NCI-H1436 treated with DMSO at 0.1 percent for 48 hours (cell line): Measurements from ENCODE around the gene SAMD13.

Experiments used
- DNase-seq: peaks from one replicate; lab custom pipeline; 2025; lab: John Stamatoyannopoulos, UW

SAMD13 gene, protein sequence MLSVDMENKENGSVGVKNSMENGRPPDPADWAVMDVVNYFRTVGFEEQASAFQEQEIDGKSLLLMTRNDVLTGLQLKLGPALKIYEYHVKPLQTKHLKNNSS

DNA sequence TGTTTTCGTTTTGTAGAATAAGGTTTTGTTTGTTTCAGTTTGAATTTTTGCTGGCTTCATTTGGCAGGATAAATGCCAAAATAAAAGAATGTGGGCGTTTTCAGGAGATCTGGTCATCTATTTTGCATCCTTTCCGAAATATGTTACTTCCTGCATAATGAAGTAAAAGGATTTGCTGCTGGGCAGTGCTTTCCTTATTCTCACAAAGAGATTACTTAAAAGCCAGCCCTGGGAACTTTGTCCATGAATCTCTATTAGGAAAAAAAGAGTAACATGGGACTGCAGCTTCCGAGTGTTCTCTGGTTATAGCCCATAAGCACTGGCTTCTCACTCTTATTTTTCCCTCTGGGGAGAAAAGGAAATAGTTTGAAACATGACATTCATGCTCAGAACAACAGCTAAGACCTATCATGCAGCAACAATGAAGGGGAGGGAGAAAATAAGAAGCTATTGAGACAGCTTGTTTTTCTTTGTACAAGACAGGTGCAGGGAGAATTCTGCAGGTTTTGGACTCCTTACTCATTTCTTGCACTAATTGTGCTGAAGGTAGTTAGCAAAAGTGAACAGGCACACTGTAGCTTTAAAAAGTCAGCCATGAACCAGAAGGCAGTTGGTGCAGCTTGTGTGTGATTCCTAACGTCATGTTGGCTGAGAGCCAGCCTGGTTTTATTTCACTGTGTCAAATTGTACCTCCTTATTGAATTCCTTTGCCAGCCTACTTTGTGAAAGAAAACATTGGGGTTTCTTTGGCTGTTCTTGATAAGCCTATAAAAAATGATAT, at the start of gene SAMD13:
Gene SAMD13, plus strand, starts transcription at position 705 of the 781 bp plus-strand sequence. CDS start 1,527 bp downstream, outside the sequence.
- peak; percentile 47 for DNase-seq

DNA sequence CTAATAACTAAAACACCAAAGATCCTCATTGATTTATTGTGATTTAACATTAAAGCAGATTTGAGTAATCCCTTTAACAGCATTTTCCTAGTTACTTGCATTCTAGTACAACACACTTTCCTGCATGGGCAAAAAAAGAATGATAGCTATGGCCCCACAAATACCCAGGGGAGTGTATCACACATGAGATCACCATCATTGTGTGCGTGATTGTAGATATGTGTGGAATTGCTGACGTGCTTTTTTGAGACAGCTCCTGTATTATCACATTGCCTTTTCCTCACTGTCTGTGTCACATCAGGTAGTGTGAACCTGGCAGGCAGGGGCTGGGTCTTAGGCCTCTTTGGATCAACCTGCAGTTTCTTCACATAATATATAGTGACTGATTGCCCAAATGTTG, 48.5 kb upstream of the SAMD13 start:
- no peak for DNase-seq

DNA sequence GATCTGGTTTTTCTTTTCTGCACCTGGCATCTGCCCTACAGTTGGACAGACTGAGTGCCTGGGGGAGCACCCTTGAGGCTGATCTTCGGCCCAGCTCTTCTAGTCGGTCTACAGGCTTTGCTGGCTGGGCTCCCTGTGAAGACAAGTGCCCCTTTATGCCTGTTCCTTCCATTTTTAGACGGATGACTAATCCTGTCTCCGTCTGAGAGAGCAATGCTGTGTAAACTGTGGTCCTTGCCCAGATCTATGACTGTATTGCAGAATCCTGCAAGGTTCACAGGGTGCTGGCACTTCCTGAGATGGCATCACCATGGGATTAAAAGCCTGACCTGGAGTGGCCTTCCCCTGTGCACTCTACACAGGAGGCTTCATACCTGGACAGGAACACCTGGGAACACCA, 47.6 kb upstream of the SAMD13 start:
- DNase-seq, result no peak

DNA sequence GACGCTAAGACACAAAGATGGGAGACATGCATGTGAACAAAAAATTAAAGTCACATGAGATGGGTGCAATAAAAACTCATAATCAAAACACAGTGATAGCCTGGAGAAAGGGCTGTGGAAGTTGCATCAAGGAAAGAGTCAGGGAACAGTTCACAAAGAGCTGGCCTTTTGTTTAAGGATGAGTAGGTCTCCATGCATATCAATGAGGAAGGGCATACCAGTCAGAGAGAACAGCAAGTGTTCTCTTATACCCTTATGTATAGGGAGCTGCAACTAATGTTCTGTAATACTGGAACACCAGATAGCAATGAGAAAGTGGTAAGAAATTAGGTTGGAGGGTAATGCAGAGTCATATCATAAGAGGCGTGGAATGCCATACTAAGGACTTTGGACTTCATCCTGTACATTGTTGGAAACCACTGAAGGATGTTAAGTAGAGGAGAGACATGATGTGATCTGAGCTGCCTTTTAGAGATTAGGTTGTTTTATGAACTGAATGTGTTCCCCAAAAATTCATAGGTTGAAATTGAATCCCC, 46.7 kb upstream of the SAMD13 start:
- DNase-seq, result no peak

DNA sequence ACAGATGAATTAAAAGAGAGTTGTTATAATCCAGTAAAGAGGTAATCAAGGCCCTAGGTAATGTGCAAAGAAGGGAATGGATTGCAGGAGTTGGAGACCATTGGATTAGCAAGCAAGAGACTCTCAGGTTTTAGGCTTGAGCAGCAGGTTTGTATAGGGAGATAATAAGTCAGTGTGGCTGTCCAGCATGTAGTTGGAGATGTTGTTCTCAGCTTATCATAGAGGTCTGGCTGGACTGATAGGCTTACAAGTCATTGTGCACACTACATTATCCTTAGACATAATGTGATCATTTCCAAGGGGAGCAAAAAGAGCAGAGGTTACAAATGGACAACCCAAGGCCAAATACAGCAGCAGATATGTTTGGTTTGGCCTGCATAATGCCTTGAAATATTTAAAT, 45.9 kb upstream of the SAMD13 start:
- DNase-seq, result no peak

DNA sequence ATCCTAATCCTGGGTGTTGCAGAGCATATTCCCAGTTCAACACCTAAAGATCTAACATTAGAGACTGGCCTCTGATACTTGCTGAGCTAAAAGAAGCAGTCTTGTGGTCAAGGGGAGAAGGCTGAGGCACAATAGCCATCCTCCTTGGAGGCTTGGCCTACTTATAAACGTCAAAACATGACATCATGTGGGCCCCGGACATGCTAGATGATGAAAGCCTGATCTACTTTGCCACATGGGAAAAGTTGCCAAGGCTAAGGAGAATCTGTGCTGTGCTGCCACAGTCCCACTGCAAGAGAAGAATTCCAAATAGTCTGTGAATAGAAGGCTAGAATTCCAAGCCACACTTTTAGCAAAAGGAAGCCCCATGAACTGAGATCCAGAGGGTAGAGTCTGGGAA, 43.9 kb upstream of the SAMD13 start:
- no peak for DNase-seq

DNA sequence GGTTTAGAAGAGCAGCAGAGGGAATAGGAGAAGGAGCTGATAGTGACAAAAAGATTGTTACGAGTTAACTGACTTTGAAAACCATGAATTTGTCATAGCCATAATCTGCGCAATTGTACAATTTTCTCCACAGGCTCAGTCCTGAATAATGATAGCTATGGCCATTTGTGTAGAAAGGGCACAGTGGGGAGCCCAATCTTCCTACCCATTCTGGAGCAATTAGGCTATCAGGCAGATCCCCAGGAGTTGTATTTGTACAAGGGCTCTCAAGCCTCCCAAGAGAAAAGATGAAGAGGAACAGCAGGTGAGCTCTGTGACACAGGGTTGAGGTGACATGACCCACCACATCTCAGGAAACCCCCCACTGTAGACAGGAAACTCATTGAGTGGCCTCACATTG, 42.1 kb upstream of the SAMD13 start:
- DNase-seq, result no peak

DNA sequence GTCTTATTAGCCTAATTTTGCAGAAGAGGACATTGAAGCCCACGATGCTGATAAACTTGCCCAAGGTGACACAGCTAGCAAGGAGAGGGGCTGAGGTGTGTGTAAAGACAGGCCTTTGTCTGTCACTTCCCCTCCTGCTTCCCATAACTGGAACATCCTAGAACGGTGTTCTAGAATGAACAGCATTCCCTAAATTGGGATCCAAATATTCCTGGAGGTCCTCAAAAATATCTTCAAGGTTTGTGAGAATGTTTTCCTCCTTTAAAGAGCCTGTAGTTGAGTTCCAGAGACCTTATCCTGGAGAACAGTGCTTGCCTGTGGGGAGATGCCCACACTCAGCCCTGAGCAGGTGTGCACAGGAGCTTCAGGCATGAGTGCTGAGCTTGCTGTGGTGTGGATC, 41.5 kb upstream of the SAMD13 start:
- no peak for DNase-seq

DNA sequence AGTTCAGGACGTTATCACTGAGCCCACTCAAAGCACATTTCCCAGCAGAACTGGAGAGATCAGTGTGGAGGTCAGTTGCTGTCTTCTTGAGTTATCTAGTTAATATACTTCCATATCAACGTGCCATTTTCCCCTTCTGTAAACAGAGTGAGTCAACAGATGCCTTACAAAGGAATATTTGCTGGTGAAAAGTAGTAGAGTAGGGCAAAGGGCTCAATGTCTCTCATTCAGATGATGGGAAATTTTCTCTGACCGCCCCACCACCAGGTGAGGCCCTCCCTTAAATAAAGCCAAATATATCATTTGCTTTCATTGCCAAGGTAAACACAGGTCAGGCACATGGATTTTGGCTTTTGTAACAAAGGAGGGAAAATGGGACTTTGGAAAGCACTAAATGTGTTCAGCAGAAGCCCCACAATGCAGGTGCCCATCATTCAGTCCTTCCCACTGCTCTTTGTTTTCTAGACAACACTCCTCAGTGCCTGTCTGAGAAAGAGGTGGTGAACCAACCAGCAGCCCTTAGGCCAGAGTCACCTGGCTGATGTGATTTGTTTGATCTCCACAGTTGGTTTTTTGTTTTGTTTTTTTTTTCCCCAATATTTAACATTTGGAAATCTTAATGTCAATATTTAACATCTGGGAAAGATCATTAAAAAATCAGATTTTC, 40.5 kb upstream of the SAMD13 start:
- DNase-seq, result no peak

DNA sequence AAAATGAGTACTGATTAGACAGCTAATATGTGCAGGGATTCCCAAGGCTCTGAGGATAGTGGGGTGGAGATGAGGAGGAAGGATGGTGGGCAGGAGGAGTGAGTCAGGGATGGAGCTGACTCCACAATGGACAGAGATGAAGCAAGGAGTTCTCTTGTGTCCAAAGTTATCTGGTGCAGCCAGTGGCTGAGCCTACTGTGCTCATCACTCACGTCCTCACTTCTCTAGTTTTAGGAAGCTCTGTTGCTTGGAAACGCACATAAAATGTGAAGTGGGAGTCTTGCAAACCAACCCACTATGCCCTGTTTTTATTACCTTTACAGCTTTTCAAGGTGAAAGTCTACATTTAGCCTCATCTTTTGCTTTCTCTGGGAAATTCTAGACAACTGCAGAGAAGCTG, 36.5 kb upstream of the SAMD13 start:
- DNase-seq, result no peak

DNA sequence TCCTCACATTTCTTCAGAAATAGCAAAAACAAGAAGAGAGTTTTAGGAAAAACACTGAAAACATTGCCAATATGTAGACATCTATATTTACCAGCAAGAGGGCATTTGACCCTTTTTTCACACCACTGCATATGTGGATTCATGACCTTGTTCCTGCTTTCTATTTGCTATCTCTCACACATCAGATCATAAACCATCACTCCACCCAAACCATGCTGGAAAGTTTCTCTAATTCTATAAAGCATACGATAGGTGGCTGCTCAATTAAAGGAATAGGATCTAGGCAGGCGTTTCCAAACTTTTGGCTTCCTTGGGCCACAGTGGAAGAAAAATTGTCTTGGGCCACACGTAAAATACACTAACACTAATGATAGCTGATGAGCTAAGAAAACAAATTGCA, 35.6 kb upstream of the SAMD13 start:
- DNase-seq, result no peak

DNA sequence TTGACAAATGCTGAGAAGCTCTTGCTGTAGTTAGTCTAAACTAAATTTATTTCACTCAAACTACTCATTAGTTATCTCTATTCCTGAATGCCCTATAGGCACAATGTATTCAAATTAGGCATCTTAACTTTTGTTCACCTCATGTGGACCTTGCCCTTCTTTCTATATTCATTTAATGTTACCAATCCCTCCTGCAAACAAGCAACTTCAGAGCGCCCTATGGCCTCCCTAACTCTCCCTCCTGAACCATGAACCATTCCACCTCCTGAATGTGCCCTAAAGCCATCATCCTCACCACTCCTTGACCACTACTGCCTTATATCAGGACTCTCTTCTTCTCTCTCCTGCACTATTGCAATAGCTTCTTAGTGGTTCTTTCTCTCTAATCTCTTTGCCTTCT, 34.8 kb upstream of the SAMD13 start:
- DNase-seq, result no peak

DNA sequence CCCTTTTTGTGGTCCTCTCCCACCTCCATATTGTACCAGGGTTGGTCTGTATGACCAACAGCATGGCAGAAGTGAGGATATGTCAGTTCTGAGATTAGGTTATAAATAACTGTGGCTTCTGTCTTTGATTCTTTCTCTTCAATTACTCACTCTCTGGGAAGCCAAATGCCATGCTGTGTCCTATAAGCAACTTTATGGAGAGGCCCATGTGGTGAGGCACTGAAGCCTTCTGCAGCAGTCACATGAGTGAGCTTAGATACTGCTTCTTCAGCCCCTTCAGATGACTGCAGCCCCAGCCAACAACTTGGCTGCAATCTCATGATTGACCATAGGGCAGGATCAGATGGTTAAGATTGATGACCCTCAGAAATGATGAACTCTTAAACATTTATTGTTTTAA, 34.0 kb upstream of the SAMD13 start:
- DNase-seq, result no peak

DNA sequence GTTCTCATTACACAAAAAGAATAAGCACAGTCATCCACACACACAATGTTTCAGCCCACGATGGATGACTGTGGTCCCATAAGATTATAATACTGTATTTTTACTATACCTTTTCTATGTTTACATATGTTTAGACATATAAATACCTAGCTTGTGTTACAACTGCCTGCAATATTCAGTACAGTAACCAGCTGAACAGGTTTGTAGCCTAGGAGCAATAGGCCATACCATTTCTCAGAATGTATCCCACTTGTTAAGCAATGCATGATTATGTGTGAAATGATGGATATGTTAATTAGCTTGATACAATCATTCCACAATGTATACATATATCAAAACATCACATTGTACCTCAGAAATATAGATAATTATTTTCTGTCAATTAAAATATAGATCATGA, 33.2 kb upstream of the SAMD13 start:
- DNase-seq, result no peak

DNA sequence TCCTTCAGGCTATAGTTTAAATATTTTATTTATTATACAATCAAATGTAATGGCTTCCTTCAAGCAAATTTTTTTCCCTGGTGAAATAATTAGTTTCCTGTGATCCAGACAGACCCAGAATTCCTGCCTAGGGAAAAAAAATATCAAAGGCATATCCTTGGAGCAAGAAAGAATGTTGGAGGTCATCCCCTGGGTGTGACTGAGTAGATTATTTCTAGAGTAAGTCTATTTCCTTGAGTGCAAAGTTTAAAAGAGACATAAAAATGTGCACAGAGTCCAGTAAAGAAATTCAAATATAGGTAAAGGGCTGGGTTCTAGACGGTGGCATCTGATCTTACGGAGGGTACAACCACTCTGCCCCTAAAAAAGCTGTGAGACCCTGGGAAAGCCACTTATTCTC, 32.2 kb upstream of the SAMD13 start:
- no peak for DNase-seq

DNA sequence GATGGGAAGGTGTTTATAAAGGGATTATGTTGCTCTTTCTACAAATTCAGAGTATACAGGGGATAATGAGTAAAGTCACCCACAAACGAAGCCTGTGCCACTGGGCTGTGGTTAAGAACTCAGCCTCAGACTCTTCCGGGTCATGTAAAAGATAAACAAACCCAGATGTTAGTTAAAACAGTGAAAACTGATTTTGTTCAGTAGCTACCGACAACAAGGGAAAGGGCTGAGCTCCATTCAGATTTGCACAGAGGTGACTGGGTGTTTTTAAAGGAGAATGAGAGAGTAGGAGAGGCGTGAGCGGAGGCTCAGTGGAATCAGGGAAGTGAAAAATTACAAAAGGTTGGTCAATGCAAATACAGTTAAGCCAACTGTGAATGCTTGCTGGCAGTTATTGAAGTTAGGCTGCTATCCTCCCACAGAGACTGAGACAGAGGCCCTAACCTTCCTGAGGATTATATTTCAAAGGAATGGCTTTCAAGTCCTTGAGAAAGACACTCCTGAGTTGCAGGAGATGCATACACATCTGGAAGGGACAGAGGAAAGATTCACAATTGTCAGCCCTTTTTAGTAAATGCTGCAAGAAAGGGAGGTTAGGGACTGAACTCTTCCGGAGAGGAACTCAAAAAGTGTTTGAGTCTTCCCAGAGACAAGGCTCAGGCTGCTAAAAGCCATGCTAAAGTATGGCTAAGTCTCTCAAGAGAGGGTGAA, 29.9 kb upstream of the SAMD13 start:
- no peak for DNase-seq

DNA sequence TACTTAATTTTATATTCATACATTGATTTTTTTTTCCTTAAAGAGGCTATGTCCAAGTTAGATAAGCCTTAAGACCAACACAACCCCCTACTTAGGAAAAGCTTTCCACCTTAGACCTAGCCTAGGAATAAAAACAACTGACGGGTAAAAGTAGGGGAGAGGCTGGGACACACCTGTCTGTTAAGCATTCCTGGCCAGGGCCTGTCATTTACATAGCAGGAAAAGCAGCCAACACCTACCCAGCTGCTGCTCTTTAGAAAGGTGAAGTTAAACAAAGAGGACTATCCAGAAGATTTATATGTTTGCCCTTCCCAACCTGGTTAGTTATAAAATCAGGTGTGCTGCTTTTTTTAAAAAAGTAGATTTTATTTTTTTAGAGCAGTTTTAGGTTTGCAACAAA, 29.1 kb upstream of the SAMD13 start:
- no peak for DNase-seq

DNA sequence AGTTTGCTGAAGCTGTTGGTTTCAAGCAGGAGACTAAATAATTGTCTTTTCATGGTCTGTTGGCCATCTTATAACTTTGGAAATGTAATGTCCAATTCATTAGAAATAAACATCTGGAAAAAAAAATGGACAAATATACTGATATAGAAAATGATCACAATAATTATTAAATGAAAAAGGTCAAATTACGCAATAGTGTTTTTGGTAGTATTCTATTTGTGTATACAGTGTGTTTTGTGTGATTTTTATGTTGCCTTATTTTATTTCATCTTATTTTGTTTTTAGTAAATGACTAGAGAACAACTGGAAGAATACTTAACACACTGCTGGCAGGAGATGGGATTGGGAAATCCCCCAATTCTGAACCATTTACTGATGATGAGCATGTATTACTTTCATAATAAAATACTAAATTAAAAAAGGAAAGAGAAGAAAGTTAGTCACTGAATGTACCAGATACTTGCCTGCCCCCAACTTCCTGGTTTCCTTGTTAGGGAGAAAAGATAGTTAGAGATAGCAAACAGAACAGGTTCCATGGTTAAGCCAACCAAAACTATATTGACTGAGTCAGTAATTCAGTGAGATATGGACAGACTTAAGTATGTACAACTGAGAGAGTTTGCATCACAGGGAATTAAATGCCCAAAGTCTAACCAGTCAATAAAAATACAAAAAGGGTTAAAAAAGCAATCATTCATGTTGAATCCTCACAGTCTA, 24.0 kb upstream of the SAMD13 start:
- DNase-seq, result no peak

DNA sequence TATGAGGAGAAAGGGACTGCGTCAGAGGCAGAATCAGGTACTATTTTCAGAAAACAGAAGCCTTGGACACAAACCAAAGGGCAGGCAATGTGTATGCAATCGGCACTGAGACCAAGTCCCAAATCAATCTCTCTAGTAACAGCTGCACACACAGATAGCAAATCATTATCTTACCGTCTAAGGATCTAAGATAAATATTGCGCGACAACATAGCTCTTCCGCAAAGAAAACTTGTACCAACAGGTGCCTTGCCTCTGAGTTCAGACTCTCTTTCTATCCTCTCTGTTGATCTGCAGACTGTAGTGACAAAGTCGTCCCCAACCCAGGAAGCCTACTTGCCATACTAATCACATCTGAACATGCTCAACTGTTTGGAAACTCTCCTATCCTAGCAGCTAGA, 22.6 kb upstream of the SAMD13 start:
- no peak for DNase-seq

DNA sequence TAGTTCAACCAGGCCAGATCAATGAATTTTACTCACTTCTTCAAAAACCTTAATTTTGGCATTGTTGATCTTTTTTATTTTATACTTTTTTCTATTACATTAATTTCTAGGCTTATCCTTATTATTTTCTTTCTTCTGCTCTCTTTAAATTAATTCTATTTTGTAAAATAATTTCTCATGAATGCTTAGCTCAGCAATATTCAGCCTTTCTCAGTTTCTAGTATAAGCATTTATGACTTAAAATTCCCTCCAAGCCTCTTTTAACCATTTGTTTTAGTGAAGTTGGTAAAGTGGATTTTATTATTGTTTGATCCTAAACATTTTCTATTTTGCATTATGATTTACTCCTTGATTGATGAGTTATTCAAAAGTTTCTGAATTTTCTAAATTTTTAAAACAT, 20.6 kb upstream of the SAMD13 start:
- no peak for DNase-seq

DNA sequence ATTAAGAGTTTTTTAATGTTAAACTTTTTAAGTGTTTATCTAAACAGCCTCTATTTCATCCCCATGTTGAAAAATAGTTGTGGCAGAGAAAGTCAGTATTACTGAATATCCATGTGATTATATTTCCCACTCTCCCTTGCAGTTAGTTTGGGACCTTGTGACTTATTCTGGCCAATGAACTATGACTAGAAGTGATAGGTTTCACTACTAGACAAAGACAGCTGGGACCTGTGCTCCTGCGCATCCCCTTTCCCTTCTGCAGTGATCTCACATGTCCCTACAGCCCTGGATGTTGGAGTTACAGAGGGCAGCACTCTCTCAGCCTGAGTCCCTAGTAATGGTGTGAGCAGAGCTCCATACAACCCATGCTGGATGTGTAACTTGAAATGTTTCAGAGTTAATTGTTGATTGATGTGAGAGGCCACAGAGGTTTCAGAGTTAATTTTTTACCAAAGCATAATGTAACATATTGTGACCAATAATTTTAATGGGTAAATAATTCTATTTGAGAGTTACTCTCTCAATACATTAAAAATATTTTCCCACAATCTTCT, 18.7 kb upstream of the SAMD13 start:
- no peak for DNase-seq

DNA sequence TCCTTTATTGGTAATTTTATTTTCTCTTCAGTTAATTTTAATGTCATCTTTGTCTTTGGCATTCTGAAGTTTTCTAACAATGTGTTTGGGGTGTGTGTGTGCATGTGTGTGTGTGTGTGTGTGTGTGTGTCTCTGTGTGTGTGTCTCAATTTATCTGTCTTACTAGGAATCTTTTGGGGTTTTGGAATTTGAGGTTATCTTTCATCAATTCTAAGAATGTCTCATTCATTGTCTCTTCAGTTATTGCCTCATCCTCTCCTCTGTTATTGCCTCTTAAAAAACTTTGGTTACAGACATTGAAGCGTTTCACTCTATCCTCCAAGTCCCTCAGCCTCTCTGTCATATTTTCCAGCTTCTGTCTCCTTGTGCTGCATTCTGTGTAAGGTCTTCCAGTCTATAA, 18.1 kb upstream of the SAMD13 start:
- no peak for DNase-seq
